Esophagus (tissue), 2 donors: ENCODE measurements around the gene RARS1. TPM values are rescaled to one million over a fixed set of nuclear protein-coding genes. Genes with fewer than 3 reads are reported as not detected.
"Not testable (repeated sequence)": the region's sequence is repeated elsewhere in the genome, so short reads cannot be mapped to it uniquely, and the experiment has no call there.

Experiments used
- H3K27ac ChIP-seq, 2 donors: one replicate each; pipeline ENCODE4 v1.5.1; 2013; ENCODE audit warnings: low read depth in 2 of 2, mild to moderate bottlenecking in 2 of 2, inconsistent platforms in 1 of 2, low read length in 1 of 2, moderate library complexity in 1 of 2
- H3K27me3 ChIP-seq, 2 donors: one replicate each; pipeline ENCODE4 v1.6.1; 2013; ENCODE audit warnings: low read length in 2 of 2, control low read depth in 1 of 2, mild to moderate bottlenecking in 1 of 2; ENCODE audit not compliant: insufficient read depth in 2 of 2, control insufficient read depth in 1 of 2
- H3K36me3 ChIP-seq, 2 donors: one replicate each; pipeline ENCODE4 v1.6.1; 2013; ENCODE audit warnings: low read length in 1 of 2; ENCODE audit not compliant: control insufficient read depth in 2 of 2, insufficient read depth in 2 of 2
- H3K4me1 ChIP-seq, 2 donors: one replicate each; pipeline ENCODE4 v1.6.1; 2013; ENCODE audit warnings: low read length in 1 of 2; ENCODE audit not compliant: control insufficient read depth in 2 of 2, insufficient read depth in 2 of 2
- H3K4me3 ChIP-seq, 2 donors: one replicate each; pipeline ENCODE4 v1.5.1; 2013; ENCODE audit warnings: low read length in 2 of 2, mild to moderate bottlenecking in 2 of 2, low read depth in 1 of 2, moderate library complexity in 1 of 2
- H3K9me3 ChIP-seq, 2 donors: one replicate each; pipeline ENCODE4 v1.6.1; 2013; ENCODE audit warnings: mild to moderate bottlenecking in 2 of 2, low read depth in 1 of 2, low read length in 1 of 2, moderate library complexity in 1 of 2; ENCODE audit not compliant: control insufficient read depth in 2 of 2, insufficient read depth in 1 of 2
- WGBS, 2 donors: extraction: QIAGEN DNeasy Blood & Tissue Kit; methylation state at CpG; one replicate each; pipeline ENCODE4 v1.1.7; 2013; 5-methylcytosine and 5-hydroxymethylcytosine counted together
- polyA plus RNA-seq, 2 donors: library from polyadenylated mRNA; stranded (reverse); fragments of 200-250 nt; gene quantifications; one replicate each; pipeline ENCODE4 v1.2.3, GENCODE V29; 2013
- donor health status: healthy with polysubstance abuse.
- donor health status: Bipolar disorder and iron deficiency.

RARS1 gene
- polyA plus RNA-seq, 2 donors: 26.9 to 44.6 TPM

DNA sequence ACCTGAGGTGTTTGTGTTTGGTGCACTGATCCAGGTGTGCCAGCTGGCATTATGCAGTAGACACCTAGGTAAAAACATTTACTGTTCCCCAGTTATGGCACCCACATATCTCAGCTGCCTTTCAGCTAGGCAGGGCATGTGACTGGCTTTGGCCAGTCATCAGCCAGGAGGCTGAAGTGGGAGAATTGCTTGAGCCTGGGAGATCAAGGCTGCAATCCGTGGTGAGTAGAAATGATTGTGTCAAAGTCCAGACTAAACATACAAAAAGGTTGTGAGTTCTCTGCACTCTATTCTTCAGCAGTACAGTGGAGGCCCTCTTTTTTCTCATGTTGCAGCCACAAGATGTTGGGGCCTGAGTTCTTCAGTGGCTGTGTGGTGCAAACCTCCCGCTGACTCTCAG is 39.6 kb downstream of the RARS1 start:
- H3K27ac ChIP-seq: no peak overlapping the region
- H3K4me1 ChIP-seq: peaks cover 11 to 12% of the 10 kb centered on the region in 2 donors
- peaks cover 4 to 11% of the 10 kb centered on the region in 2 donors for H3K27me3 ChIP-seq
- H3K4me3 ChIP-seq: no peak overlapping the region
- 65 to 77% methylated on average over 2 of the region's 2 CpGs for WGBS, 2 donors
- H3K9me3 ChIP-seq: peaks cover 3 to 8% of the 10 kb centered on the region in 2 donors
- no peaks in the 10 kb centered on the region for H3K36me3 ChIP-seq

DNA sequence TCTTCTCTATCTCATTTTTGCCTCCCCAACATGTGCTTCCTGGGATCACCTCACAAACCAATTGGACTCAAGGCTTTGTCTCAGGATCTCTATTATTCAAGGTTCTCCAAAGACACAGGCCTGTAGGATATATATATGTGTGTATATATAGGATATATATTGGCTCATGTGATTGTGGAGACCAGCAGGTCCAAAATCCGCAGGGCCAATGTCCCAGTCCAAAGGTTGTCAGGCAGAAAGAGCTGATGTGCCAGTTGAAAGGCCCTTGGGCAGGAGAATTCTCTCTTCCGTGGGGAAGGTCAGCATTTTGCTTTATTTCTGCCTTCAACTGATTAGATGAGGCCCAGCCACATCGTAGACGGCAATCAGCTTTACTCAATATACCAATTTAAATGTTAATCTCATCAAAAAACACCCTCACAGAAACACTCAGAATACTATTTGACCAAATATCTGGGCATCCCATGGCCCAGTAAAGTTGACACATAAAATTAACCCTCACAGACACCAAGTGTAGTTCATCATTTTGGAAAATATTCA is 41.6 kb downstream of the RARS1 start:
- Histone ChIP-seq H3K4me3 (no peak overlapping the region), H3K27me3 (peaks cover 4 to 11% of the 10 kb centered on the region in 2 donors), H3K4me1 (peaks cover 11 to 12% of the 10 kb centered on the region in 2 donors), H3K9me3 (peaks cover 3 to 8% of the 10 kb centered on the region in 2 donors), H3K27ac (no peak overlapping the region), H3K36me3 (no peaks in the 10 kb centered on the region)
- 81 to 89% methylated on average over 4 of the region's 4 CpGs for whole genome bisulfite sequencing, 2 donors

DNA sequence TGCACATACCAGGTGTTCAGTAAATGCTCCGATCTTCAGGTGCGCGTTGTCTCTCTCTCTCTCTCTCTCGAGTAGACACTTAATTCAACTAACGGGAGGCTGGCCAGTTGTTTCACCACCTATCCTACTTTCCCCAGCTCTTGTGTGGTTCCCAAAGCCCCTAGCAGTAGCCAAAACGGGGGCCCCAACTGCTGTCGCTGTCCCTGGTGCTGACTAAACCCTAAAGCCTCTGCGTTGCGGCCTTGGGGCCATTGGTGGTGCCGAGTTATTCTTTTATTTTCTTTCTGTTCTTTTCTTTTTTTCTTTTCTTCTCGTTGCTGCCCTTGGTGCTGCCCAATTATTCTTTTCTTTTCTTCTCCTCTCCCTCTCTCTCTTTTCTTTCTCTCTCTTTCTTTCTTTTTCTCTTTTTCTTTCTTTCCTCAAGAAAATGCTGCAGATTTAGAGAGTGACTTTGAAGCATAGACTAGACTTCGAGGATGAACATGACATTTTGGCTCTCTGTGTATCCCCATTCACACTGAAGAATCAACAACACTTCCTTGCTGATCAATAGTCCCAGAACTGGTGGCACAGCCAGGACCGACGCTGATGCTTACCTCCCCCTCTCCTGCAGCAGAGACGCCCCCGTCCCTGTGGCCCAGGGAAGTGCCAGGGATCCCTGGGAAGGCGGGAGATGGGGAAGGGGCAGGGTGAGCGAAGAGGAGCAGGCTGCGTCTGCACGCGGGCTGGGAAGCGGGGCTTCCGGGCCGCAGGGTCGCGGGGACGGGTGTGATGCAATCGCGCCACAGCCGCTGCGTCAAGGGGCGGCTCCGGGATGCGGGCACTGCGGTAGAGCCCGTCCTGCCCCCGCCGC is 42.5 kb downstream of the RARS1 start, which contains the start of gene FBLL1:
Gene FBLL1, plus strand, starts transcription at position 785 of the 853 bp plus-strand sequence. CDS start 200 bp downstream, outside the sequence.
- Histone ChIP-seq H3K9me3 (peaks cover 3 to 8% of the 10 kb centered on the region in 2 donors), H3K27ac (no peak within 1 kb of the TSS), H3K36me3 (no peaks in the 10 kb centered on the region), H3K4me3 (peak within 1 kb of the TSS; percentile 36 to 59), H3K27me3 (peaks cover 4 to 11% of the 10 kb centered on the region in 2 donors), H3K4me1 (peaks cover 11 to 12% of the 10 kb centered on the region in 2 donors)
- WGBS, 2 donors: 11 to 19% methylated on average over 35 to 38 of the region's 38 CpGs

DNA sequence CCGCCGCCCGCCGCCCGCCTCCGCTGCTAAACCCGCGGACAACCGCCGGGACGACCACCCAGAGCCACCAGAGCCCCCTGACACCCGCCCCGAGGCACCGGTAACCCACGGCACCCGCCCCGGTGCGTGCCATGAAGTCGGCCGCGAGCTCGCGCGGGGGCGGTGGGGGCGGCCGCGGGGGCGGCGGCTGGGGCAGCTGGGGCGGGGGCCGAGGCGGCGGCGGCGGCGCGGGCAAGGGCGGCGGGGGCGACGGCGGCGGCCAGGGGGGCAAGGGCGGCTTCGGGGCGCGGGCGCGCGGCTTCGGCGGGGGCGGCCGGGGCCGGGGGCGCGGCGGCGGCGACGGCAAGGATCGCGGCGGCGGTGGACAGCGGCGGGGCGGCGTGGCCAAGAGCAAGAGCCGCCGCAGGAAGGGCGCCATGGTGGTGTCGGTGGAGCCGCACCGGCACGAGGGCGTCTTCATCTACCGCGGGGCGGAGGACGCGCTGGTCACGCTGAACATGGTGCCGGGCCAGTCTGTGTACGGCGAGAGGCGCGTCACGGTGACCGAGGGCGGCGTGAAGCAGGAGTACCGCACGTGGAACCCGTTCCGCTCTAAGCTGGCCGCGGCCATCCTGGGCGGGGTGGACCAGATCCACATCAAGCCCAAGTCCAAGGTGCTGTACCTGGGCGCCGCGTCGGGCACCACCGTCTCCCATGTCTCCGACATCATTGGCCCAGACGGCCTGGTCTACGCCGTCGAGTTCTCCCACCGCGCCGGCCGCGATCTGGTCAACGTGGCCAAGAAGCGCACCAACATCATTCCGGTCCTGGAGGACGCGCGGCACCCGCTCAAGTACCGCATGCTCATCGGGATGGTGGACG is 43.3 kb downstream of the RARS1 start:
- Histone ChIP-seq H3K27me3 (peaks cover 4 to 11% of the 10 kb centered on the region in 2 donors), H3K9me3 (peaks cover 3 to 8% of the 10 kb centered on the region in 2 donors), H3K36me3 (no peaks in the 10 kb centered on the region), H3K4me3 (peak overlapping the region; percentile 36 to 59), H3K27ac (no peak overlapping the region), H3K4me1 (peaks cover 11 to 12% of the 10 kb centered on the region in 2 donors)
- WGBS, 2 donors: 16 to 19% methylated on average over 96 to 125 of the region's 125 CpGs

DNA sequence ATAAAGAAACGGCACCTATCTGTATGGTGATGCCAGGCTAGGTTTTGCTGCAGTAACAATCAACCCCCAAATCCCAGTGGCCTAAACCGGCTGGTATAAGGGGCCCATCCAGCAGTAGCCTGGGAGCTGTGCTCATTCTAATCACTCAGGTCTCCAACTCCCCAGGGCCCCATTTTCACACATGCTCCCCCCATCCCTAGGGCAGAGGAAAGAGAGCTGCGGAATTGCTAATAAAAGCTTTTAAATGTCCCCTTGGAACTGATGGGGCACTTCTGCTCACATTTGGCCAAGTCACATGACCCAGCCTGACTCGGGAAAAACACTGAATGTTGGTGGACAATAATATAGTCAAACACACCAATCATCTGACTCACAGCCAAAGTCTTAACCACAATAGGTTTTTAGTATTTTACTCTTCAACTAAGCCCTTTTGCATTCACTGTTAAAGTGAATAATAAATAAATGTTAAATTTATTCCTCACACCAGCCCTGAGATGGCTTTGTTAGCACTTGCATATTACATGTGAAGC is 44.4 kb downstream of the RARS1 start:
- 74 to 75% methylated on average over 4 of the region's 4 CpGs for WGBS, 2 donors
- Histone ChIP-seq H3K4me3 (no peak overlapping the region), H3K36me3 (no peaks in the 10 kb centered on the region), H3K27me3 (peaks cover 4 to 11% of the 10 kb centered on the region in 2 donors), H3K27ac (no peak overlapping the region), H3K9me3 (peaks cover 3 to 8% of the 10 kb centered on the region in 2 donors), H3K4me1 (peaks cover 11 to 12% of the 10 kb centered on the region in 2 donors)

DNA sequence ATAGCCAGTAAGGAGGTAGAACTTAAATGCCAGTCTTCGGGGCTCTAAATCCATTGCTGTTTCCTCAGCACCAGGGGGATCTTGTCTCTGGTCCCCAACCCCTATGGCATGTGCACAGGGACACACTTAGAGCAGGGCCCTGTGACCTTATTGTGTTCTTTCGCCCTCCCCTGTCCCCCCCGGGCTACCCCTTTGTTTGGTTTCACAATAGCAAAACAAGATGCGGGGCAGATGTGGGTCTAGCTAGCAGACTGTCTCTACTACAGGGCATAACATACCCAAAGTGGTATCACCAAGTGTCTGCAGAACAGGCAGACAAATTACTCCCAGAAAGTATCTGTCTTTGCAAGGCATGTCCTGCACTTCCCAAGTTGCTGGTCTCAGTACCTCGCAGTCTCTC is 44.9 kb downstream of the RARS1 start:
- Histone ChIP-seq H3K27me3 (peaks cover 4 to 11% of the 10 kb centered on the region in 2 donors), H3K36me3 (no peaks in the 10 kb centered on the region), H3K27ac (no peak overlapping the region), H3K4me3 (no peak overlapping the region), H3K9me3 (peaks cover 3 to 8% of the 10 kb centered on the region in 2 donors), H3K4me1 (peaks cover 11 to 12% of the 10 kb centered on the region in 2 donors)
- WGBS, 2 donors: 84 to 89% methylated on average over 5 of the region's 5 CpGs

DNA sequence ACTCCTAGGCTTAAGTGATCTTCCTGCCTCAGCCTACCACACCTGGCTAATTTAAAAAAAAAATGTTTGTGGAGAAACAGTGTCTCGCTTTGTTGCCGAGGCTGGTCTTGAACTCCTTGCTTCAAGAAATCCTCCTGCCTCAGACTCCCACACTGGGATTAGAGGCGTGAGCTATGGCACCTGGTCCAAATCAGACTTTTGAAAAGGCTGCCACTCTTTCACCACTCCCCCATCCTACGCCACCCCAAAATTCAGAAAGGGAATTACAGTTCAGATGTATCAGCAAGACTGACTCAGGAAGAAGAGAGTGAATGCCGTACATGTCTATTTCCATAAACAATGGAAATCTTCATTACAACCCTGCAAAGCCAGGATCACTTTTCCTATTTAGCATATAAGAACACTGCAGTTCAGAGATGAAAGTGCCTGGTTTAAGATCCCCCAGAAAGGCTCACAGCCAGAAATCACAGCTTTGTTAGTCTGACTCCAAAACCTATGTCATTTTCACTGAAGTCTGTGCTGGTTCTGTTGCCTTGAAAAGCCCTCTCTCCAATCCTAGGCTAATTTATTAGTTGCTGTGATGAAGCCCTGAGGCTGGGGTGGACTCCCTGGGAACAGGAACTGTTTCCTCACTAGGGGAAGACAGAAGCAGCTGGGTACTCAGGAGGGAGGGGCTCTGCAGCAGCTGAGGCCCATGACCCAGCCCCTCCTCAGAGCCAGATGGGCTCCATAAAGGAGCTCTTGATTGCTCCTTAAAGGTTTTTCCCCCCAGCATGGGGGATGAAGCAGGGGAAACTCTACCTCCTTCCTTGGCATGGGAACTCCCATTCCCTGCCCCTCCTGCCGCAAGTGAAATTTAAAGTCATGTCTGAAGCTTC is 46.0 kb downstream of the RARS1 start:
- Histone ChIP-seq H3K27me3 (peaks cover 4 to 11% of the 10 kb centered on the region in 2 donors), H3K9me3 (peaks cover 3 to 8% of the 10 kb centered on the region in 2 donors), H3K36me3 (no peaks in the 10 kb centered on the region), H3K27ac (no peak overlapping the region), H3K4me1 (peaks cover 11 to 12% of the 10 kb centered on the region in 2 donors), H3K4me3 (no peak overlapping the region)
- WGBS, 2 donors: 71 to 76% methylated on average over 6 of the region's 6 CpGs

DNA sequence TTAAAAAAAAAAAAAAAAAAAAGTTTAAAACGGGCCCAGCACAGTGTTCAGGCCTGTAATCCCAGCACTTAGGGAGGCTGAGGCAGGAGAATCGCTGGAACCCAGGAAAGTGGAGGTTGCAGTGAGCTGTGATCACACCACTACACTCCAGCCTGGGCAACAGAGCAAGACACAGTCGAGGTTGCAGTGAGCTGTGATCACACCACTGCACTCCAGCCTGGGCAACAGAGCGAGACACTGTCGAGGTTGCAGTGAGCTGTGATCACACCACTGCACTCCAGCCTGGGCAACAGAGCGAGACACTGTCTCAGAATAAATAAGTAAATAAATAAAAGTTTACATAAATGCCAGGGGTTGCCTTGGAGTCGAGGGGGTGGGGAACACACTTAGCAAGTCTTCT is 48.1 kb downstream of the RARS1 start:
- not testable (repeated sequence) for H3K27ac ChIP-seq, H3K9me3 ChIP-seq, H3K4me3 ChIP-seq, H3K4me1 ChIP-seq, H3K27me3 ChIP-seq, H3K36me3 ChIP-seq
- WGBS, 2 donors: 82 to 83% methylated on average over 7 of the region's 7 CpGs
